ENCODE data around the gene EPM2A.
A peak's percentile ranks its signal among the peaks of the same experiment; 100 is the strongest.

GRCh38 chr6:145633981-145634627, 101.2 kb downstream of the EPM2A start:
- peak; percentile 25 to 76 (median 64) for TF ChIP-seq CTCF (IDR thresholded peaks at IDR 0.05)
- TF ChIP-seq POLR2AphosphoS5 (IDR thresholded peaks at IDR 0.05): no peak
